Activated naive CD8-positive, alpha-beta T cell treated with anti-CD3 and anti-CD28 coated beads, Interleukin-2, amount 50 U/mL, for 24 hours (primary cell): ENCODE measurements around the gene GALNT12.

Source experiments
- ATAC-seq: fragments of 150-1000 bp; cut with Tn5 transposase; one replicate; pipeline ENCODE4 v1.10.0; 2021
- DNase-seq: peaks from one replicate; pipeline ENCODE4 v3.0.0; 2021
- H3K27ac Mint-ChIP-seq: one replicate; pipeline ENCODE4 v1.8.0; 2021; ENCODE audit warnings: mild to moderate bottlenecking, mixed read lengths
- H3K27me3 Mint-ChIP-seq: one replicate; pipeline ENCODE4 v1.8.0; 2021; ENCODE audit warnings: mixed read lengths
- H3K36me3 Mint-ChIP-seq: one replicate; pipeline ENCODE4 v1.8.0; 2021; ENCODE audit warnings: low read depth, mixed read lengths
- H3K4me1 Mint-ChIP-seq: one replicate; pipeline ENCODE4 v1.8.0; 2021; ENCODE audit warnings: mixed read lengths
- H3K4me3 Mint-ChIP-seq: one replicate; pipeline ENCODE4 v1.8.0; 2021; ENCODE audit warnings: mild to moderate bottlenecking, moderate library complexity, mixed read lengths
- H3K9me3 Mint-ChIP-seq: one replicate; pipeline ENCODE4 v1.8.0; 2021; ENCODE audit warnings: mixed read lengths

Gene GALNT12

DNA sequence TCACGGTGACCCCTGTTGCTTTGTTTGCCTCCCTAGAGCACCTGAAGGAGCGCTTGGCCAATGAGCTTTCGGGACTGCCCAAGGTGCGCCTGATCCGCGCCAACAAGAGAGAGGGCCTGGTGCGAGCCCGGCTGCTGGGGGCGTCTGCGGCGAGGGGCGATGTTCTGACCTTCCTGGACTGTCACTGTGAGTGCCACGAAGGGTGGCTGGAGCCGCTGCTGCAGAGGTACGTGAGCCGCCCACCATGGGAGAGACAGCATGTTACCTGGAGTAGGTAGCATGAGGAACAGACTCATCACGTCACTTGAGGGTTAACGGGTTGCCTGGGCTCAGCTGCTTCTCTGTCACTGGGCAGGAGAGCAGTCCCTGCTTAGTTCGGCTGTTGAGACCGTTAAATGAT lies 19.2 kb downstream of the GALNT12 start:
- ATAC-seq (no peak), DNase-seq (no peak)
- H3K27ac Mint-ChIP-seq = no peak overlapping the region
- no peaks in the 10 kb centered on the region for H3K4me1 Mint-ChIP-seq
- no peaks in the 10 kb centered on the region for H3K9me3 Mint-ChIP-seq
- no peaks in the 10 kb centered on the region for H3K27me3 Mint-ChIP-seq
- H3K4me3 Mint-ChIP-seq = no peak overlapping the region
- H3K36me3 Mint-ChIP-seq = peaks cover 5% of the 10 kb centered on the region

DNA sequence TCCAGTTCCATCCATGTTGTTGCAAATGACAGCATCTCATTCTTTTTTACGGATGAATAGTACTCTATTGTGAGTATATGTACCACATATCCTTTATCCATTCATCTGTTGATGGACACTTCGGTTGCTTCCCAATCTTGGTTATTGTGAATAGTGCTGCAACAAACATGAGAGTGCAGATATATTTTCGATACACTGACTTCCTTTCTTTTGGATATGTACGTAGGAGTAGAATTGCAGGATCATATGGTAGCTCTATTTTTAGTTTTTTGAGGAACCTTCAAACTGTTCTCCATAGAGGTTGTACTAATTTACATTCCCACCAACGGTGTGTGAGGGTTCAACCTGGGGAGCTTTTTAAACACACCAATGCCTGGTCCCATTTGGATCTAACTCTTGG lies 22.3 kb downstream of the GALNT12 start:
- ATAC-seq = no peak
- no peak overlapping the region for H3K27ac Mint-ChIP-seq
- no peak for DNase-seq
- no peaks in the 10 kb centered on the region for H3K9me3 Mint-ChIP-seq
- H3K27me3 Mint-ChIP-seq = no peaks in the 10 kb centered on the region
- no peak overlapping the region for H3K4me3 Mint-ChIP-seq
- H3K4me1 Mint-ChIP-seq = no peaks in the 10 kb centered on the region
- H3K36me3 Mint-ChIP-seq = peaks cover 5% of the 10 kb centered on the region

DNA sequence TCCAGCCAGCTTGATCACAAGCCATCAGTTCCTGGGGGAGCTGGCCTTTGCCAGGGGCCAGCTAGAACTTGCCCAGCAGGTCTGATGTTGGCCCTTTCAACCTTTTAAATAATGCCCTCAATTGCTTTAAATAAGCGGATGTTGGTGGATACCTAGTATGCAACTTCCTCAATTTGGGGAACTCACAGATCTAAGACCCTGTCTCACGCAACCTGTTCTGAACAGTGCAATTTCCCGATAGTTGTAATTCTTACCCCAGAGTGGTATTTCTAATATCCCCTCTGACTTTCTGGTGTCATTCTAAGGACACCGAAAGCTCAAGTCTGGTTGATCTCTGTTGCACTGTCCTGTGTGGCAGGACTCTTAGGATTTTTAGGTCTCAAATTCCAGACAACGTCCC lies 23.1 kb downstream of the GALNT12 start:
- no peak for DNase-seq
- Mint-ChIP-seq H3K36me3 (peaks cover 5% of the 10 kb centered on the region), H3K9me3 (no peaks in the 10 kb centered on the region)

DNA sequence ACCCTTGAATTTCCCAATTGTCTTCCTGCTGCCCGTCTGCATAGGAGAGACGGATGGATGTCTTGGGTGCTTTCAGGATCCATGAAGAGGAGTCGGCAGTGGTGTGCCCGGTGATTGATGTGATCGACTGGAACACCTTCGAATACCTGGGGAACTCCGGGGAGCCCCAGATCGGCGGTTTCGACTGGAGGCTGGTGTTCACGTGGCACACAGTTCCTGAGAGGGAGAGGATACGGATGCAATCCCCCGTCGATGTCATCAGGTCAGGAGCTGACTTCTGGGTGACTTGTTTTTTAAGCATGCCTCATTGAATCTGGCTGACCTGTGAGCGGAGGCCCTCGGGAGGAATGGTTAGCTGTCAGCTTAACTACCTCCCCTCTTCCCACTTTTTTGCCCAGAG lies 24.2 kb downstream of the GALNT12 start:
- H3K27me3 Mint-ChIP-seq = no peaks in the 10 kb centered on the region

More for the DNA sequence above, 23.1 kb downstream of the GALNT12 start:
- H3K4me3 Mint-ChIP-seq = no peak overlapping the region
- ATAC-seq = no peak
- H3K27me3 Mint-ChIP-seq = no peaks in the 10 kb centered on the region
- no peak overlapping the region for H3K27ac Mint-ChIP-seq
- no peaks in the 10 kb centered on the region for H3K4me1 Mint-ChIP-seq

DNA sequence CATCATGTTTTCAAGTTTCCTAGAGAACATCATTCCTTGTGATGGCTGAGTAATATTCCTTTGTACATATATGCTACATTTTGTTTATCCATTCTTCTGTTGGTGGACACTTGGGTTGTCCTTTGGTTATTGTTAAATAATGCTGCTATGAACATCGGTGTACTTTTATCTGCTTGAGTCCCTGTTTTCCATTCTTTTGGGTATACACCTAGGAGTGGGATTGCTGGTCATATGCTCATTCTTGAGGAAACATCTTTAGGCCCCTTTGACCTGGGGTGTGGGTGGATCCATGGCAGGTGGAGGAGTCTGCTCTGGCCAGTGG lies 25.3 kb downstream of the GALNT12 start:
- DNase-seq (no peak), ATAC-seq (no peak)
- H3K27me3 Mint-ChIP-seq = no peaks in the 10 kb centered on the region
- H3K27ac Mint-ChIP-seq = no peak overlapping the region
- no peak overlapping the region for H3K4me3 Mint-ChIP-seq
- peaks cover 5% of the 10 kb centered on the region for H3K36me3 Mint-ChIP-seq
- H3K9me3 Mint-ChIP-seq = no peaks in the 10 kb centered on the region
- H3K4me1 Mint-ChIP-seq = no peaks in the 10 kb centered on the region

More for the DNA sequence above, 24.2 kb downstream of the GALNT12 start:
- H3K4me3 Mint-ChIP-seq = no peak overlapping the region
- H3K36me3 Mint-ChIP-seq = peaks cover 5% of the 10 kb centered on the region
- H3K27ac Mint-ChIP-seq = no peak overlapping the region
- DNase-seq (no peak), ATAC-seq (no peak)
- H3K9me3 Mint-ChIP-seq = no peaks in the 10 kb centered on the region
- H3K4me1 Mint-ChIP-seq = no peaks in the 10 kb centered on the region

DNA sequence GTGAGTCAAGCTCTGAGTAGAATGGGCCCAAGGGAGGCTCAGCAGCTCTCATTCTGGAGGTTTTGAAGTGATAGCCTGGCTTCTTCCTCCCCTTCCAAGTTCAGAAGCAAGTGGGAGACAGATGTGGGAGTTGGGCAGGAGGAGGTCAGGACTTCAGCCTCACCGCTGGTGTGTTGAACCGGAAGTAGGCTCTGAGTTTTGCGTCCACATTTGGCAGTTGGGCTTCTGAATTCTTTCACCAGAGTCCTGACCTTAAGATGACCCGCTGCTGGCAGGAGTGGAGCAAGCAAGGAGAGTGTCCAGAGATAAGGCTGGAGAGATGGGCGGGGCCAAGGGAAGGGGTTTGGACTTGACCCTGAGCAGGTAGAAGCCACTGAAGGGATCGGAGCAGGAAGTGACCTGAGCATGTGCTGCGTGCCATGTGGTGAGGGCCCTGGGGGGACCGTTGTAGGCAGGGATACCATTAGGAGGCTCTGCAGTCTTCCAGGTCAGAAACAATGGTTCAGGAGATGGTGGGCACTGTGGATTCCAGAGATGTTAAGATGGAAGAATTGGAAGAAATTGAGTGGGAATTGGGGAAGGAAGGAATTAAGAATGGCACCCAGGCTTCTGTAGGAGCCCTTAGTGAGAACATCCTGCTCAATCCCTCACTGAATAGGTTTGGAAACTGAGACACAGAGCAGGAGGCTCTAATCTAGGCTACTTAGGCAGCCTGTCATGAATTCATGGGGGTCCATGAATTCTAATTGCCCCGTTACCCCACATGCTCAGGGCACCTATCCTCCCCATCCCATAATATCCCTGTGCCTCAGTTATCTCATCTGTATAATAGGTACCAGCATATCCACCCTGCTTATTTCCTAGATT lies 25.9 kb downstream of the GALNT12 start:
- Mint-ChIP-seq H3K27ac (no peak overlapping the region), H3K36me3 (peaks cover 5% of the 10 kb centered on the region), H3K4me1 (no peaks in the 10 kb centered on the region), H3K27me3 (no peaks in the 10 kb centered on the region), H3K4me3 (no peak overlapping the region), H3K9me3 (no peaks in the 10 kb centered on the region)
- no peak for ATAC-seq
- DNase-seq = no peak

DNA sequence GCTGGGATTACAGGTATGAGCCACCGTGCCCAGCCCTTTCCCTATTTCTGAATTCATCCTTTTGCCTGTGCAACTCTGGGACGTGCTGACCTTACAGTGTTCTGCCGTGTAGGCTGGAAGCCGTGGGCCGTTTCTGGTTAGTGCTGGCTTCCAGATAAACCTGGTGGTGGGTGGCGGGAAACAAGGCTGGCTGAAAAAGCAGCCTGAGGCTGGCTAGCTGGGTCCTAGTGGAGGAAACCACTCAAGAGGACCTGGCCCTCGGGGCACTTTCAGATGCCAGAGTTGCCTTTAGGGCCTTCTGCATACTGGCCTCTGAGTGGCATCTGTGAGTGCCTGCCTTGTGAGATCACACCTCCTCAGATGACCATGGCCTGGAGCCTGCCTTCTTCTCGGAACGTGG lies 26.9 kb downstream of the GALNT12 start:
- DNase-seq = no peak
- Mint-ChIP-seq H3K36me3 (peaks cover 5% of the 10 kb centered on the region), H3K4me1 (no peaks in the 10 kb centered on the region), H3K4me3 (no peak overlapping the region), H3K9me3 (no peaks in the 10 kb centered on the region), H3K27ac (no peak overlapping the region), H3K27me3 (no peaks in the 10 kb centered on the region)
- no peak for ATAC-seq

DNA sequence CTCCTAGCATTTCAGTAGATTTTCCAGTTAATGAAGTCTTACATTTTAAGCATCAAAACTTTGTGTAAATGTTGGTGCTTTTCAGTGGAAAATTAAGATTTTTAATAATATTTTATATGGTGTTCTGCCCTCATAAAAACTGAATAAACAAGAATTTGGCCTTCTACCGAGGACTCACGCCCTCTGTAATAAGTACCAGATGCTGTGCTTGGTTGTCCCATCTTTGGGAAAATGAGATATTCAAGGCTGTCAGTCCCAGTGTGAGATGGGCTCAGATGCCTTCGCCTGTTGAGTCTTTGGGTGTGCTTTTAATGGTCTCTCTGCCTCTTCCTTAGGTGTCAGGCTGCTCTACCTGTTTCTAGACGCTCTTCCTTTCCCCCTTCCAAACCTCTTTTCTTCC lies 28.7 kb downstream of the GALNT12 start:
- no peaks in the 10 kb centered on the region for H3K27me3 Mint-ChIP-seq
- H3K4me1 Mint-ChIP-seq = no peaks in the 10 kb centered on the region
- DNase-seq = no peak
- no peak overlapping the region for H3K4me3 Mint-ChIP-seq
- no peaks in the 10 kb centered on the region for H3K9me3 Mint-ChIP-seq
- ATAC-seq = no peak
- H3K36me3 Mint-ChIP-seq = peaks cover 5% of the 10 kb centered on the region
- no peak overlapping the region for H3K27ac Mint-ChIP-seq

DNA sequence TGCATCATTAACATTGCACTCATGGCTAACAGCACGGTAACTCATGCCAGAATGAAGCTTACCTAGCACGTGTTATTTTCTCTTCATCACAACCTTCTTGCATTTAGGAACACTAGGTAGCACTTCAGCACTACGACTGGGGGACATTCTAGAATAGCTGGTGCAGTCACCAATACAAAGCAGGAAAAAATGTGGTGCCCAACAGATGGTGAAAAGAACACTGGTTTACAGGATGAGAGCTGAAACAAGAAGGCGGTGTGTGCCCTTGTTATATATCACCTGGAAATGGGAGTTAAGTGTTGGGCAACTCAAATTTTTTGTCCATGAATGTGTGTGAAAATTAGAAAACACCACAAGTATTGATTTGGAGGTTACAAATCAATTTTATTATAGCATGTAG lies 30.0 kb downstream of the GALNT12 start:
- H3K27ac Mint-ChIP-seq = no peak overlapping the region
- ATAC-seq = no peak
- DNase-seq = no peak
- H3K9me3 Mint-ChIP-seq = no peaks in the 10 kb centered on the region
- no peaks in the 10 kb centered on the region for H3K4me1 Mint-ChIP-seq
- no peak overlapping the region for H3K4me3 Mint-ChIP-seq
- peaks cover 5% of the 10 kb centered on the region for H3K36me3 Mint-ChIP-seq
- H3K27me3 Mint-ChIP-seq = no peaks in the 10 kb centered on the region

DNA sequence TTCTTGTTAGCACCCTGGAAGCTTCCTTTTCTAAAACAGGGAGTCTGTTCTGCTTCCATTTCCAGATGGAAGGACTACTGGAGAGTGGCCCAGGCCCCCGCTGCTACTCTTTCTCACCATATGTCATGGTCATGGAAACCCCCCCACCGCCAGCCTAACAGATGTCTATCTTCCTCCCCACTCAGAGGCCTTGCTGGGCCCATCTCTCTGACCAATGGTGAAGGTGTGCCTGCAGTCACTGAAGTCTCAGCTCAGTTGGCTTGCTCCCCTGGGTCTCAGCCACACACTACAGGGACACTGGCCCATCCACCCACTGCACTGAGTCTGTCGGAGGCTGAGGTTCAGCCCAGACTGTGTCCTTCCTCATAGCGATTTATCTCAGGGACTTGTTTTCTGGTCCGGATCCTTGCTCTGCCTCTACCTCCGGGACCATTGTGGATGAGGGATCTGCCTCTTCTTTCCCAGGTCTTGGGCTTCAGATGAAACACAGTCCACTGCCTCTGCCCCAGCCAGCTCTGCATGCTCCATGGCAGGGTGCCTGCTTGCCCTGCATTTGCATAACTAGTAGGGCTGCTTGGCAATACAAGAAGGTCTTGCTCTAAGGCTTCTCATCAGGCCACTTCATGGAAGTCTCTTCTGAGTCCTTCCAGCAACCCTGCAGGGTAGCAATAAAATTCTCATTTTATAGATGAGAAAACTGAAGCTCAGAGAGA lies 30.8 kb downstream of the GALNT12 start:
- DNase-seq (no peak), ATAC-seq (no peak)
- Mint-ChIP-seq H3K4me3 (no peak overlapping the region), H3K9me3 (no peaks in the 10 kb centered on the region), H3K27ac (no peak overlapping the region), H3K36me3 (peaks cover 5% of the 10 kb centered on the region), H3K27me3 (no peaks in the 10 kb centered on the region), H3K4me1 (no peaks in the 10 kb centered on the region)

DNA sequence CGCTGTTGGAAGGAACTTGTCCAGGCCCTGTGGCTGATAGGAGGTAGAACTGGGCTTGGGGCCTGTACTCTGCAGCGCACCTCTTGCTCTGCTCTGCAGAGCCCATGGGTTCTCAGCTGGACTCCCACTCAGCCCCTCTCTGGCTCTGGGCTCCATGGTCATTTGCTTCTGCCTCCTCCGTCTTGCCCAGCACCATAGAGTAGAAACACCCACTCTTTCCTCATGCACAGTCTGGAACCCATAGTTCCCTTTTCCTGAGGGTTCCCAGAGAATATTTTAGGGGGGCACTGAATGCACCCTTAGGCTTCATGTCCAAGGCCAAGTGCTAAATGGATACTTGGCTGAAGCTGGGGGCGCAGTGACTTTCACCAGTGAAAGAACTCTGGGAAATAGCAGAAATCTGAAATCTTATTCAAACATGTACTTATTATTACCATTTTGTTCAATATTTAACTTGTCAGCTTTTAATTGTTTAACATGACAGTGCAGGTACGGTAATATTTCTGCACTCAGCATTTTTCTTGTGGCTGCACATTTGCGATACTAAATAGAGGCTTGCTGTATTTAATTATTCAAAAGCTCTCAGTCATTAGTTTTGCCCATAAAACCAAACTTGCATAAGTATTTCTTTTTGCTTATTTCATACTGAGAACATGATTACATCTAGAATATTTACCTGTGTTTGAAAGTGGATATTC lies 31.5 kb downstream of the GALNT12 start:
- Mint-ChIP-seq H3K27ac (no peak overlapping the region), H3K4me3 (no peak overlapping the region), H3K4me1 (no peaks in the 10 kb centered on the region), H3K36me3 (peaks cover 5% of the 10 kb centered on the region), H3K27me3 (no peaks in the 10 kb centered on the region), H3K9me3 (no peaks in the 10 kb centered on the region)
- ATAC-seq (no peak), DNase-seq (no peak)

DNA sequence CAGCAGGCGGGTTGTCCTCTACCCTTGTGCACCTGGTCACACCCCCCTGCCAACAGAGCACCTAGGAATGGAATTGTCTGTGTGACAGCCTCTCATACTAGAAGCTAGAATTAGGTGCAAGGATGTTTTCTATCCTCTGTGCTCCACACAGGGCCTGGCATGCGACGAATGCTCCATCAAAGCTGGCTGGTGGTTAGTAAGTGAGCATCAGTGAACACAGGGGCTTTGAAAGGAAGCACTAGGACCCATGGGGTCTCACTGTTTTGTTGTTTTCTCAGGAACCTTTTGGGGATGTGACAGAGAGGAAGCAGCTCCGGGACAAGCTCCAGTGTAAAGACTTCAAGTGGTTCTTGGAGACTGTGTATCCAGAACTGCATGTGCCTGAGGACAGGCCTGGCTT lies 32.3 kb downstream of the GALNT12 start:
- H3K27me3 Mint-ChIP-seq = no peaks in the 10 kb centered on the region
- no peak overlapping the region for H3K27ac Mint-ChIP-seq
- H3K4me1 Mint-ChIP-seq = no peaks in the 10 kb centered on the region
- H3K9me3 Mint-ChIP-seq = no peaks in the 10 kb centered on the region
- ATAC-seq (no peak), DNase-seq (no peak)
- peaks cover 5% of the 10 kb centered on the region for H3K36me3 Mint-ChIP-seq
- H3K4me3 Mint-ChIP-seq = no peak overlapping the region

DNA sequence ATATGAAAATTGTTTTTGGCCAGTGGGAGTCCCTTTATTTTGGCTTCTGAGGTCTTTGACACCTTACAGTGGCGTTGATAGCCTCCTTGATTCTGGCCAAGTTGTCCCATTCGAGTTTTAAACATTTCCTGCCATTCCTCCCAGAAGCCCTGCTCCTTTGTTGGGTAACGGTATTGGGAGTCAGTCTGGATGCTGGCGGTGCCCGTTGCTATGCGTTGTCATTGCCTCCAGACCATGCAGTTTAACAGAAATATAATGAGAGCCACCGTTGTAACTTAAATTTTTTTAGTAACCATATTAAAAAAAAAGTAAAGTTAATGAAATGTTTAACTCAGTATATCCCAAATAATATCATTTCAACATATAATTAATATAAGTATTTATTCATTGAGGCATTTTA lies 35.0 kb downstream of the GALNT12 start:
- H3K36me3 Mint-ChIP-seq = peaks cover 5% of the 10 kb centered on the region
- H3K9me3 Mint-ChIP-seq = no peaks in the 10 kb centered on the region
- no peaks in the 10 kb centered on the region for H3K4me1 Mint-ChIP-seq
- ATAC-seq (no peak), DNase-seq (no peak)
- no peak overlapping the region for H3K27ac Mint-ChIP-seq
- H3K4me3 Mint-ChIP-seq = no peak overlapping the region
- H3K27me3 Mint-ChIP-seq = no peaks in the 10 kb centered on the region

DNA sequence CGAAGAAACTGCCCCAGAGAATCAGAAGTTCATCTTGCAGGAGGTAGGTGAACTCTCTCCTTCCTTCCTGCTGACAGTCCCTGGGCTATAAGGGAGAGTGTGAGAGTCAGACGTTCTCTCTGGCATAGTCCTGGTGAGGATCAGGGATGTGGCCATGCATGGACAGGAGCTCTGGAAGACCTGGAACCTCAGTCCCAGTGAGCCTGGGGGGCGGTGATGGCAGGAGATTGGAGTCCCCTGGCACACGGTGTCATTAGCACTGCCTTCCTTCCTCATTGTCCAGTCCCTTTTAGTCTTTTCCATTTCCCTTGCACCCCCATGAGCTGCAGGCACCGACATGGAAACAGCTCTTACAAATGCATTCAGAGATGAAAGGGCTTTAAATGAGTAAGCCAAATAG lies 38.6 kb downstream of the GALNT12 start:
- H3K4me3 Mint-ChIP-seq = no peak overlapping the region
- no peak overlapping the region for H3K27ac Mint-ChIP-seq
- no peak for DNase-seq
- H3K27me3 Mint-ChIP-seq = no peaks in the 10 kb centered on the region
- peaks cover under 1% of the 10 kb centered on the region for H3K36me3 Mint-ChIP-seq
- no peaks in the 10 kb centered on the region for H3K4me1 Mint-ChIP-seq
- no peaks in the 10 kb centered on the region for H3K9me3 Mint-ChIP-seq
- no peak for ATAC-seq

DNA sequence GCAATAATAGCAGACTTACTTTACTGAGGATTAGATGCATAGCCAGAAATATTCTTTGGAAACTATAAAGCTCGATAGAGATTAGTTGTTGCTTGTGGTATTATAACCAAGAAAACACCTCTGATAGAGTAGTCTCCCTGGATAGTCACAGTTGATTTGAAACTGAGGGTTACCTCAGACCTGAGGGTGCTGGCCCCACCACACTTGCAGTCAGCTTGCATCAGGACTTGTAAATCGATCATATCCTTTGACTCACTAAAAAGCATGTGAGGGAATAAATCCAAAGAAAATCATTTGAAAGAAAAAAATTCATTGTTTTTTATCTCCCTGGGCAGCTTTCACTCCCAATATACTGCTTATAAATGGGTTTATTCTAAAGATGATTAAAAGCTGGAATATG lies 39.4 kb downstream of the GALNT12 start:
- ATAC-seq = no peak
- H3K27ac Mint-ChIP-seq = no peak overlapping the region
- H3K4me1 Mint-ChIP-seq = peaks cover 6% of the 10 kb centered on the region
- no peak for DNase-seq
- no peak overlapping the region for H3K4me3 Mint-ChIP-seq
- no peaks in the 10 kb centered on the region for H3K27me3 Mint-ChIP-seq
- no peaks in the 10 kb centered on the region for H3K9me3 Mint-ChIP-seq
- H3K36me3 Mint-ChIP-seq = no peaks in the 10 kb centered on the region
